Osteoblast (primary cell): ENCODE results near the gene MAX. TPM values are rescaled to one million over a fixed set of nuclear protein-coding genes. Genes with fewer than 3 reads are reported as not detected.
"Not testable (repeated sequence)": the region's sequence is repeated elsewhere in the genome, so short reads cannot be mapped to it uniquely, and the experiment has no call there.

ENCODE experiments used
- DNase-seq: peaks from one replicate; pipeline ENCODE4 v3.0.0; 2011; ENCODE audit warnings: low spot score, mixed read lengths; ENCODE audit not compliant: insufficient read length; ENCODE audit errors: missing footprints
- H2AFZ ChIP-seq: 2 replicates; pipeline ENCODE4 v1.6.0; 2011; ENCODE audit warnings: mild to moderate bottlenecking, low read length
- H3K27ac ChIP-seq: 2 replicates; pipeline ENCODE4 v1.5.1; 2011; ENCODE audit warnings: mild to moderate bottlenecking, low read depth, low read length, moderate library complexity
- H3K27me3 ChIP-seq: 2 replicates; pipeline ENCODE4 v1.6.0; 2012; ENCODE audit warnings: mild to moderate bottlenecking, control low read depth, inconsistent platforms, low read length, moderate library complexity; ENCODE audit not compliant: insufficient read depth
- H3K36me3 ChIP-seq: 2 replicates; pipeline ENCODE4 v1.5.1; 2011; ENCODE audit warnings: mild to moderate bottlenecking, low read length, control low read depth, moderate library complexity; ENCODE audit not compliant: insufficient read depth
- H3K4me1 ChIP-seq: 2 replicates; pipeline ENCODE4 v1.5.1; 2011; ENCODE audit warnings: mild to moderate bottlenecking, low read length, control low read depth, moderate library complexity; ENCODE audit not compliant: insufficient read depth
- H3K4me2 ChIP-seq: 2 replicates; pipeline ENCODE4 v1.6.0; 2011; ENCODE audit warnings: mild to moderate bottlenecking, low read length; ENCODE audit not compliant: insufficient read depth
- H3K4me3 ChIP-seq: fragments of 200-600 bp; sonication (generic); 3 replicates; pipeline ENCODE4 v1.5.1; 2012; ENCODE audit warnings: mild to moderate bottlenecking, low read length, inconsistent platforms; ENCODE audit not compliant: insufficient read depth
- H3K79me2 ChIP-seq: 2 replicates; pipeline ENCODE4 v1.6.0; 2012; ENCODE audit warnings: mild to moderate bottlenecking, low read length, control low read depth, inconsistent platforms; ENCODE audit not compliant: insufficient read depth
- H3K9me3 ChIP-seq: 2 replicates; pipeline ENCODE4 v1.5.1; 2011; ENCODE audit warnings: low read depth, low read length, control low read depth
- H4K20me1 ChIP-seq: 2 replicates; pipeline ENCODE4 v1.6.0; 2012; ENCODE audit warnings: mild to moderate bottlenecking, low read length, control low read depth; ENCODE audit not compliant: insufficient read depth
- total RNA-seq: library from RNA; depleted of rRNA; stranded (reverse); fragments of >200 nt; gene quantifications from 2 replicates; pipeline ENCODE4 v1.2.3, GENCODE V29; 2012
- TF ChIP-seq, protein P1 (sequence below): IDR thresholded peaks from 2 replicates; pipeline ENCODE4 v1.5.1; 2011; ENCODE audit warnings: mild to moderate bottlenecking, low read depth, low read length, moderate library complexity; ENCODE audit errors: extremely low read depth

The MAX gene
- total RNA-seq, 1 donor = 66.6 TPM

DNA sequence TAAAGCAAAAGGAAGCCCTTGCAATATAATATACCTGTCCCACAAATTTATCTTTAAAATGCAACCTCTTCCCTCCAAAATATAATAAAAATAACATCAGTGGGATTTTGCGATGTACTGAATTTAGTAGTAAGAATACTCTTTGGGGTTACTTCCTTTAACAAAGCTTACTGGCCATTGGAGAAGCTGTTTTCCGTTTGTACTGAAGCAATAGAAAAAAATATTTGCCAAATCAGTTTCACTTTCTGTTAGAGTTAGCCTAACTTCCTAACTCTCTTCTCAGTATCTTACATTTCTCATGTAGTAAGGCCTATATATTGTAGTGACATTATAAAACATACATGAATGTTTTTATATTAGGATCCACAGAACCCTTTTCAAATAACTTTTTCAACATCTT lies 3.7 kb downstream of the MAX start:
- Histone ChIP-seq H3K4me1 (peaks cover 52% of the 10 kb centered on the region), H3K79me2 (peaks cover 76% of the 10 kb centered on the region), H3K4me2 (peak overlapping the region; percentile 66), H3K27ac (peak overlapping the region; percentile 57), H3K36me3 (peaks cover 25% of the 10 kb centered on the region), H4K20me1 (peaks cover 26% of the 10 kb centered on the region), H3K27me3 (no peaks in the 10 kb centered on the region), H3K4me3 (peak overlapping the region; percentile 27), H2AFZ (no peak overlapping the region), H3K9me3 (no peaks in the 10 kb centered on the region)
- TF ChIP-seq, protein P1, sequence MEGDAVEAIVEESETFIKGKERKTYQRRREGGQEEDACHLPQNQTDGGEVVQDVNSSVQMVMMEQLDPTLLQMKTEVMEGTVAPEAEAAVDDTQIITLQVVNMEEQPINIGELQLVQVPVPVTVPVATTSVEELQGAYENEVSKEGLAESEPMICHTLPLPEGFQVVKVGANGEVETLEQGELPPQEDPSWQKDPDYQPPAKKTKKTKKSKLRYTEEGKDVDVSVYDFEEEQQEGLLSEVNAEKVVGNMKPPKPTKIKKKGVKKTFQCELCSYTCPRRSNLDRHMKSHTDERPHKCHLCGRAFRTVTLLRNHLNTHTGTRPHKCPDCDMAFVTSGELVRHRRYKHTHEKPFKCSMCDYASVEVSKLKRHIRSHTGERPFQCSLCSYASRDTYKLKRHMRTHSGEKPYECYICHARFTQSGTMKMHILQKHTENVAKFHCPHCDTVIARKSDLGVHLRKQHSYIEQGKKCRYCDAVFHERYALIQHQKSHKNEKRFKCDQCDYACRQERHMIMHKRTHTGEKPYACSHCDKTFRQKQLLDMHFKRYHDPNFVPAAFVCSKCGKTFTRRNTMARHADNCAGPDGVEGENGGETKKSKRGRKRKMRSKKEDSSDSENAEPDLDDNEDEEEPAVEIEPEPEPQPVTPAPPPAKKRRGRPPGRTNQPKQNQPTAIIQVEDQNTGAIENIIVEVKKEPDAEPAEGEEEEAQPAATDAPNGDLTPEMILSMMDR = no peak
- DNase-seq = no peak

DNA sequence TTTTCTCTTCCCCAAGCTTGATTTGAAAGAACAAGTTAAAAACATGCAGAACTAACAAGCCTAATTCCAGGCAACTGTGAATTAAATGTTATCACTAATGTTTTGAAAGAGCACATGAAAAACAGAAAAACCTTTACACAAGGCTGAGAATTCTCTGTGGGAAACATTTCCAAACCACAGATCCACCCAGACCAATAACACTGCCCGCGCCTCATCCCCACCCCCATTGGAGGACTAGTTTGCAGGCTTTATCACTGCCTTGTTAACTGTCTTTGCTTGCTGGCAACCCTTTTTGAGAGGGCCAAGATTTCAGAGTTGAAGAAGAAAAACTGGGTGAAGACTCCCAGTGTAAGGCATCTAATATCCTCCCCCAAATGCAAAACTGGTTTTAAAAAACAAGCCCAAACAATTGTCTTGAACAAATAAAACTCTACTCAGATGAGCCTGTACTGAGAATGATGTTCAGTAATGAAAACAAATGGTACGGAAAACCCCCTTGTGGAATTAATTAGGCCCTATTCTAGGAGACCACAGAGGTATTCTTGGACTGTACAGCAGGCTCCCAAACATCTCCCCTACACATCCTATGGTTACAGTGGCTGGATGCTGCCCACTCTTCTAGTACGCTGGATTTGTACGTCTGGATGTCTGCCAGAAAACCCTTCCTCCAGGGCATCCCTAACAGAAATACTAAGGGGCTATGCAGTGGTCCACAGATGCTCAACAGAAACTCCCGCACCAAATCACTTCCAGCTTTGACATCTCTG lies 5.8 kb downstream of the MAX start:
- TF ChIP-seq, protein P1 = no peak
- H2AFZ ChIP-seq = no peak overlapping the region
- no peaks in the 10 kb centered on the region for H3K9me3 ChIP-seq
- peak overlapping the region; percentile 11 for H3K4me3 ChIP-seq
- peak overlapping the region; percentile 66 for H3K27ac ChIP-seq
- H3K27me3 ChIP-seq = no peaks in the 10 kb centered on the region
- peaks cover 47% of the 10 kb centered on the region for H3K4me1 ChIP-seq
- peaks cover 85% of the 10 kb centered on the region for H3K79me2 ChIP-seq
- peaks cover 46% of the 10 kb centered on the region for H3K36me3 ChIP-seq
- H3K4me2 ChIP-seq = peak overlapping the region; percentile 37
- no peak for DNase-seq
- peaks cover 26% of the 10 kb centered on the region for H4K20me1 ChIP-seq

DNA sequence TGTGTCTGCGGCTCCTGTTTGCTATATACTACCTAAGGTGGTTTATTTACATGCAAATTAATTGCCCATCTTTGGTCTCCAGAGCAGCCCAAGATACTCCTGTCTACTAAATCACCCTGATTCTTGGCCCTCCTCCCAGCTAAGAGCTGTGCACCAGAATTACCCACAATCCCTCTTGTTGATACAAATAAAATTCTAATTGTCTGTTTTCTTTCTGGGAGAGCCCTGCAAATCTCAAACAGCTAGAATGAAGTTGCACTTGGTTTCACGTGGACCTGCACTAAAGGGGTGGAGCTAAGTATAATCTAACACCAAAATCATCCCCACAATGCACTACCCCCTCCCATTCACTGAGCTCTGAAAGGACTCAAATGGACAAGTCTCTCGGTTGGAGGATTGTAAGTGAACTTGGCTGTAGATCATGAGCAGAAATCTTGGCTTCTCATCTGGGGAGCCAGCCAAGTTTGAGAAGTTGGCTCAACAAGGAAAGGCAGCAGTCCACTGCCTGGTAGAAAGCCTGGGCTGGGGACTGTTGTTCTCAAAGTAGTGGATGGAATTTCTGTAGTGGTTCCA lies 6.6 kb downstream of the MAX start:
- no peaks in the 10 kb centered on the region for H3K27me3 ChIP-seq
- H3K27ac ChIP-seq = peak overlapping the region; percentile 66
- peaks cover 86% of the 10 kb centered on the region for H3K79me2 ChIP-seq
- no peaks in the 10 kb centered on the region for H3K9me3 ChIP-seq
- peak overlapping the region; percentile 37 for H3K4me2 ChIP-seq
- TF ChIP-seq, protein P1 = no peak
- peaks cover 42% of the 10 kb centered on the region for H3K4me1 ChIP-seq
- no peak overlapping the region for H2AFZ ChIP-seq
- H4K20me1 ChIP-seq = peaks cover 26% of the 10 kb centered on the region
- no peak for DNase-seq
- H3K4me3 ChIP-seq = no peak overlapping the region
- H3K36me3 ChIP-seq = peaks cover 53% of the 10 kb centered on the region

DNA sequence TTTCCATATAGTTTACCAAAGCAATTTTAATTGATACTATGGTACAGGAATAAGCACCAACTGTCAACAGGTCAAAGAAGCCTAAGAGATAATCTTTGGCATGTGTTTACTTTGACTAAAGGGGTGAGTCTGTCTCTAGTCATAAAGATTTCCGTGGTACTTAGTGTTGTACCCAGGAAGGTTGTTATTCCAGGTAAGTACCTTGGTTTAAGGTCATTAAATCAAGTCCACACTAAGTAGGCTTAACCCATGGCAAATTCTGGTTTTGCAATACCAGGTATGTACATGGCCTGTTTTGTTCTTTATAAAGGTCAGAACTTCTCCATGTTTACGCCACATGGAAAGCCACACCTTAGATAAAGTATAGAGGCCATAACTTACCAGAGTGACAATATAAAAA lies 10.0 kb downstream of the MAX start:
- Histone ChIP-seq H3K27me3 (no peaks in the 10 kb centered on the region), H3K4me2 (no peak overlapping the region), H3K9me3 (no peaks in the 10 kb centered on the region), H3K4me3 (no peak overlapping the region), H3K79me2 (peaks cover 77% of the 10 kb centered on the region), H2AFZ (no peak overlapping the region), H3K4me1 (peaks cover 23% of the 10 kb centered on the region), H4K20me1 (peaks cover 39% of the 10 kb centered on the region), H3K36me3 (peaks cover 76% of the 10 kb centered on the region), H3K27ac (no peak overlapping the region)
- DNase-seq = no peak
- TF ChIP-seq, protein P1 = no peak

DNA sequence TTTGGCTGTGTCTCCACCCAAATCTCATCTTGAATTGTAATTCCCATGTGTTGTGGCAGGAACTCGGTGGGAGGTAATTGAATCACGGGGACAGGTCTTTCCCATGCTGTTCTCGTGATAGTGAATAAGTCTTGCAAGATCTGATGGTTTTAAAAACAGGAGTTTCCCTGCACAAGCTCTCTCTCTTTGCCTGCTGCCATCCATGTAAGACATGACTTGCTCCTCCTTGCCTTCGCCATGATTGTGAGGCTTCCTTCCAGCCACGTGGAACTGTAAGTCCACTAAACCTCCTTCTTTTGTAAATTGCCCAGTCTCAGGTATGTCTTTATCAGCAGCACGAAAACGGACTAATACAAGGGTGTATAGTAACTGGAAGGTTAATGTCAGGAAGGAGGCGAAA lies 14.5 kb downstream of the MAX start:
- H3K4me2 ChIP-seq, H3K4me3 ChIP-seq, H3K27me3 ChIP-seq, H3K27ac ChIP-seq, H2AFZ ChIP-seq, H3K9me3 ChIP-seq, DNase-seq: not testable (repeated sequence)
- H3K79me2 ChIP-seq = peaks cover 68% of the 10 kb centered on the region
- H4K20me1 ChIP-seq = peaks cover 16% of the 10 kb centered on the region
- peaks cover 82% of the 10 kb centered on the region for H3K36me3 ChIP-seq
- peaks cover 15% of the 10 kb centered on the region for H3K4me1 ChIP-seq

DNA sequence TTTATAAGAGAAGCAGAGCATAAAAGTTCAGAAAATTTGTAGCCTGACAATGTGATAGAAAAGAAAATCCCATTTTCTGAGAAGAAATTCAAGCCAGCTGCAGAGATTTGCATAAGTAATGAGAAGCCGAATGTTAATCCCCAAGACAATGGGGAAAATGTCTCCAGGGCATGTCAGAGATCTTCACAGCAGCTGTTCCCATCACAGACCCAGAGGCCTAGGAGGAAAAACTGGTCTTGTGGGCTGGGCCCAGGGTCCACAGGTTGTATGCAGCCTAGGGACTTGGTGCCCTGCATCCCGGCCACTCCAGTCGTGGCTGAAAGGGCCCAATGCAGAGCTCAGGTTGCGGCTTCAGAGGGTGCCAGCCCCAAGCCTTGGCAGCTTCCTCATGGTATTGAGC lies 15.6 kb downstream of the MAX start:
- H3K79me2 ChIP-seq = peaks cover 68% of the 10 kb centered on the region
- H3K9me3 ChIP-seq = not testable (repeated sequence)
- H3K36me3 ChIP-seq = peaks cover 82% of the 10 kb centered on the region

More for the DNA sequence above, 15.6 kb downstream of the MAX start:
- Histone ChIP-seq H4K20me1 (peaks cover 19% of the 10 kb centered on the region), H3K4me1 (peaks cover 17% of the 10 kb centered on the region)
- H3K4me2 ChIP-seq, H3K4me3 ChIP-seq, H3K27me3 ChIP-seq, DNase-seq, H2AFZ ChIP-seq, H3K27ac ChIP-seq: not testable (repeated sequence)
